Measurements from ENCODE around the gene ETV6.

ETV6 gene

DNA sequence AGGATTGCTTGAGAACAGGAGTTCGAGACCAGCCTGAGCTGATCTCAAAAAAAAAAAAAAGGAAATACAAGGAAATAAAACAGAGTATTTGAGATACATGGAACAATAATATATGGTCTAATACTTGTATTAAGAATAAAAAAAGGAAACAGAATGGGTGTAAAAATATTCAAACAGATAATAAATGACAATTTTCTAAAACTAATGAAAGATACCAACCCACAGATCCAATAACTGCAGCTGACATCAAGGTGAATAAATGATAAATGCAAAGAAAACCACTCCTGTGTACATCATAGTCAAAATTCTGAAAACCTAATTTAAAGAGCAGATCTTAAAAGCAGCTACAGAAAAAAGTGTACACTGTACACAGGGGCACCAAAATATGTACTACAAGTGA lies 4.1 kb upstream of the ETV6 start:
- DNase-seq (ENCODE audit: low read depth), result no peak

DNA sequence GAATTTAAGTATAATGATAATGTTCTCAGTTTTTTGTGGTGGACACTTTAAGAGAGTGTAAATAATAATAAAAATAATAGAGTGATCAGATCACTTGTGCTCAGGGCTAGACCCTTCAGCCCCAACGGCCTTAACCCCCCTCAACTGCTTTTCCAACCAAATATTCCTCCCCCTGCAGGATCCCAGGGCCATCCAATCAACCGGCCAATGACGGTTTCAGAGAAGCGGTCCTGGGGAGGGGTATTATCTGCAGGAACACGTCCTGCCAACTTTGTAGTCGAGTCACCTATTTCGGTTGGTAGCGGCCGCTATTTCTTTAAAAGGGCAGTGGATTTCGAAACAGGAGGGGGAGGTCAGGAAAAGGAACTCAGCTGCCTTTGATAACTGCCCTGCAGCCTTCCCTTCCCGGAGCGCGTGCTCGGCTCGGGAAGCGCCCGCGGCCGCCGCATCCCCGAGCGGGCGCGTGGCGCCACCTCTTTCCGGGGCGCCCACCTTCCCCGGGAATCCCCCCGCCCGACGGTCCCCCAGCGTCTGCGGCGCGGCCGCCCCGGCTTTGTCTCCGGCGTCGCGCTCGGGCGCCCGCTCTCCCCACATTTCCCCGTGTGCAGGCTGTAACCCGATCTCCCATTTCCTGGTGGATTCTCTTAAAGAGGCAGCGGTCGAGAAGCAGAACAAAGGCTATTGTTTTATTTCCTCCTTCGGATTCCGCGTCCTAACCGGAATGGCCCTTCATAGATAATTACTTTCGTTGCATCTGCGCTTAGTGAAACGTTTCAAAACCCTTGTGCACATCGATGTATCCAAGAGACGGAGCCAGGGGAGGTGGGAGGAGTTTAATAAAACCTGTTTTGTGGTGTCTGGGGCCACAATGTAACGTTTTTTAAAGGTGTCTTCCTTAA lies 711 bp upstream of the ETV6 start:
- DNase-seq (ENCODE audit: low read depth), result peak; percentile 52

DNA sequence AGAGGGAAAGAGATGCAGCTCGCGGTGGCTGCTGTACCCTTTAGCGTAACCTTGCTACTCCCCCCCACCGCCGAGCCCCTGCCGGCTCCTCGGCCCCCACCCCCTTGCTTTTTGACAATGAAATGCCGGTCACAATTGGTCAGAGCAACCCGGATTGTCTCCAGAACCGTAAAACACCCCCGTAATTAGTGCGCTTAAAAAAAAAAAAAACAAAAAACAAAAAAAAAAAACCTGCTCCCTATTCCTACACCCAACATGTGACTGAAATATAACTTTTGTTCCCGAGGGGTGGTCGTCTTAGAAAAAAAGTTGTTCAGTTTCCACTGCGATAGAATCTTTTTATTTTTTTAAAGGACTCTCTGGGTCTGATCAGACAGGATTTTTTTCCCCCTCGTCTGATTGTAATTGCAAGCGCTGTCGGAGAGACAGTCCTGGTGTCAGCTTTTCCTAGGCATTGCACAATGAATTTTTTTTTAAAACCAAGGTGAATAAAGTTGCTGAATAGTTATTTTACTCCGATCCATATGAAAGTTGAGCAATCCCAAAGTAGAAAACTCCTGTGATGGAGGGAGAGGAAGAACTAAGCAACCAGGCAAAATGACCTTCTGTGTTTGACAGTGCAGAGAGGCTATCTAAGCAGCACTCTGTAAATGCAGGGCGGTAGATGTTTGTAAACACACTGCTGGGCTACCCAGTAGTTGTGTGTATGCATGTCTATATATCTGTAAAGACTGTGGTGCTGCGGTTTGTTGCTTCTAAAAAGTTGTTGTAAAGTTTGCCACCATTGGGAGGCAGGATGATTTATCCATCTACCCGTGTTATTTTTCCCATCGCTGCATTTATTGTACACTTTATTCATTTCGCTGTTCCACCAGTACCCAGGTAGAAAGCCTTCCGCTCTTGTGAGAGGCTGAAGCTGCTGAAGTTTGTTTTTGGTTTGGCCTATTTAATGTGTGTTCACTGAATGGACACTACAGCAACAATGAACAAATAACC lies 1.1 kb downstream of the ETV6 start:
- DNase-seq (ENCODE audit: low read depth), result no peak

DNA sequence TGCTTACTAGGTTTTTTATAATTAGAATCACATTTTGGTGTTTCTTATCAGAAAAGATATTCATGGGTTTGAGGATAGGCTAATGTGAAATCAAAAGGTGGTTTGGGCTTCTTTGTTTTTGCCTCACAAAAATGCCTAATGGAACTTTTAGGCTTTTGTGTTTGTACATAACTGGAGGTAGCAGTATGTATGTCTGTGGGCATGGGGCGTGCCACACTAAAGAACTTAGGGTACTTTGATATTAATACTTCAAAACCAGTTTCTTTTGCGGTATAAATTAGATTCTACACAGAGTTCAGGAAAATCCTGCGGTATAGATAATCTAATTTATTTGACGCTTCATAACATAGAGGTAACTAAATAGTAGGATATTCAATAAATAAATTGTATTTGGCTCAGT lies 1.9 kb downstream of the ETV6 start:
- DNase-seq (ENCODE audit: low read depth), result no peak

- no peak for DNase-seq (ENCODE audit: low read depth)
These were observed 2.3 kb downstream of the ETV6 start for GRCh38 chr12:11651785-11652184.

GRCh38 chr12:11652351-11653040 lies 3.0 kb downstream of the ETV6 start:
- no peak for DNase-seq (ENCODE audit: low read depth)

DNA sequence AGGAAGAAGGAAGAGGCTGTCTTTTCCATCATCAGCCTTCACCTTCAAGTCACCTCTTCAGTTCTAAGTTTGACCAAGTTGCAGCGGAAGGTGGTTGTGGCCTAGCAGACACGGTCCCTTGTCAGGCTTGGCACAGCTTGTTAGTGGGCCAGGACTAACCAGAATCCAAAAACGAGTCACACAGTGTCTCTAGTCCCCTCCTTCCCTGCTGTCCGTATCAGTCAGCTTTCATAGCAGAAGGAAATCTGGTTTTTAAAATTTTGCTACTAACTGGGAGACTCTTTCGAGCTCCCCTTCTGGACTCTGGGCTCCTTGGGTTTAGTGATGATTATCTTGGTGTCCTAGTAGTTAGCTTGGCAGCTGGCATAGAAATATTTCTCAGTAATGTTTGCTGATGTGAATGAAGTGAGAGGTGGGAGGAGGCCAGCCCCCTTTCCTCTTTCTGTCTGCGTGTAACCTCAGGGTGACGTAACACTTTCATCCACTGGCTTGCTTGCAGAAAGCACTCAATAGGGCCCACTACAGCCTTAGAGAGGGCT lies 3.8 kb downstream of the ETV6 start:
- DNase-seq (ENCODE audit: low read depth), result no peak

- no peak for DNase-seq (ENCODE audit: low read depth)
These were observed 4.9 kb downstream of the ETV6 start for GRCh38 chr12:11654338-11654737.

- no peak for DNase-seq (ENCODE audit: low read depth)
These were observed 5.3 kb downstream of the ETV6 start for GRCh38 chr12:11654802-11655201.

- no peak for DNase-seq (ENCODE audit: low read depth)
These were observed 6.4 kb downstream of the ETV6 start for GRCh38 chr12:11655842-11656241.

DNA sequence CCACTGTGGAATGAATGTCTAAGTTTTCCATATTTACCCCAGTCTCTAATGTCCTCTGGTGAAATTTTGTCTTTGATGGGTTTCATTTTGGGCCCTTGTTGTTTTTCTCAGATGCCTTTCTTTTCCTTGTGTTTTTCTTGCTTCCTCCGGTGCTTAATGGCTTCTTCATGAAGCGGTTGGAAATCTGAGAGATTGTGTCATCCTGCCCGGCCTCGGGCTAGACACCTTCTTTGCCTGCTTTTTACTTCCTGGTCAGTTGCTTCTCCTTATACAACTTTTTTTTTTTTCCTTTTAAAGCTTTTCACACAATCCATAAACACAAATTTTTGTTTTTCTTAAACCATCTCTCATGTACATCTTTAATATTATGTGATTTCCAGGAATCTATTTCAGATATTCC lies 7.1 kb downstream of the ETV6 start:
- no peak for DNase-seq (ENCODE audit: low read depth)

- DNase-seq (ENCODE audit: low read depth), result no peak
These were observed 8.0 kb downstream of the ETV6 start for GRCh38 chr12:11657511-11657910.

GRCh38 chr12:11658791-11659190 lies 9.3 kb downstream of the ETV6 start:
- DNase-seq (ENCODE audit: low read depth), result no peak

- no peak for DNase-seq (ENCODE audit: low read depth)
These were observed 11.2 kb downstream of the ETV6 start for GRCh38 chr12:11660624-11661023.

DNA sequence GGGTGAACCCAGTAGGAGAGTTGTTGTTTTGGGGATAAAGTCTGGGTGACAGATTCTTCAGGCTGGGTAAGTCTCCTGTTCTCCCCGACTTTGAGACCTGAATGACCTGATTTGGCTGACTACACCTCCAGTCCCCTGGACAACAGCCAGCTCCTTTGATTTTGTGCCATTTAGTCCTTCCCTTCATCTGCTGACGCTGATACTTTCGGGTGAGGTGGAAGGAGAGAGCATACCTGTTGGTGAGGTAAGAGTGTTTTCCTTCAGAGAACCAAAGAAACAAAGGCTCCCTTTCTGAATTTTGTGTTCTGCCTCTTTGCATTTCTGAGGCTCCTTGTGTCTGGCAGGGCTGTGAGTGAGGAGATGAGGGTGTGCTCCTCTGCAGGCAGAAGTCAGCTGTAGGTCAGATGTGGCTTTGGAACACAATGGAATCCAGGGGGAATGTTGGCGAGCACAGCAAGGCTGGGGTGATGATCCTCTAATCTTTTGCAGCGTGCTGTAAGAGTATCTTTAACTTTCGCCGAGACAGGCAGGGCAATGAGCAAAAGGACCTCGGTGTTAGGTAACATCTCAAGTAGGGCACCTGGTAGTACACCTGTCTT lies 12.1 kb downstream of the ETV6 start:
- DNase-seq (ENCODE audit: low read depth), result no peak

DNA sequence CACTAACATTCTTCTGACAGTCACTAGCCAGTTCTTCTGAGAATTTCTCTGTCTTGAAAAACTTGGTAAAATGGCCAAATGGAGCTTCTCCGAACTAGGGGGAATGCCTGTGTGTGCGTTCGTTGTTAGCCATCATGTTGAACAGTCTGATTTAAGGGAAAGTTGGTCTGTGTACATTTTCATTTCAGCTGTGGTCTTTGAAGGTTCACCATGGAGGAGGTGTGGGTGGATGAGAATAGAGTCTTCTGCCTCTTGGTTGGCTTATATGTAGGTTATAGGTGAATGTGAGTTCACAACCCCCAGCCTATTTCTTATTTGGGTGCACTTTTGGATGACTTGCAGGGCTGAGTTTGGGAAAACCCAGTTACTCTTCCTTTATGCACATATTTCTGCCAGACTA lies 12.9 kb downstream of the ETV6 start:
- DNase-seq (ENCODE audit: low read depth), result no peak

GRCh38 chr12:11663130-11663529 lies 13.7 kb downstream of the ETV6 start:
- DNase-seq (ENCODE audit: low read depth), result no peak

DNA sequence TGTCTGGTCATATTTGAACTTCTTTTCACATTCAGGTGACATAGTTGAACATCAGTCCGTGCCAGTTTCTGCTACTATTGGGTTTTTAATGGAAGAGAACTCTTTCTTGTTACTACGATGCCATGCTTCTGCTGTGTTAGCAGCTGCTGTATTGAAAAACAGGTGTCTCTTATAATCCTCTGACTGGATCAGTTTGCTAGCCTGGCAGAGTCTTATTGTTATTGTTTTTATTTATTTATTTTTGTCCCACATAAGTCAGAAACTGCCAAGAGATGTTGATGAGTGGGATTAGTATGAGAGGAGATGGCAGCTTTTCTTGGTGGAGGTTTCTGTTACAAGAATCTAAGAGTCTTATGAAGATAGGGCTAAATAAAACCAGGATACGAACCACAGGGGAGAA lies 14.6 kb downstream of the ETV6 start:
- DNase-seq (ENCODE audit: low read depth), result no peak

GRCh38 chr12:11666131-11667050 lies 16.9 kb downstream of the ETV6 start:
- DNase-seq (ENCODE audit: low read depth), result no peak

GRCh38 chr12:11667171-11667570 lies 17.7 kb downstream of the ETV6 start:
- no peak for DNase-seq (ENCODE audit: low read depth)
